Skin of body (tissue), 2 donors: Measurements from ENCODE around the gene CPSF6. TPM values are rescaled to one million over a fixed set of nuclear protein-coding genes. Genes with fewer than 3 reads are reported as not detected.
"Not testable (repeated sequence)": the region's sequence is repeated elsewhere in the genome, so short reads cannot be mapped to it uniquely, and the experiment has no call there.

ENCODE experiments used
- DNase-seq: peaks from one replicate; lab custom pipeline; 2025; lab: John Stamatoyannopoulos, UW
- total RNA-seq: library from RNA; depleted of rRNA; stranded (reverse); fragments of >200 nt; gene quantifications from one replicate; pipeline ENCODE4 v1.2.3, GENCODE V29; 2014

CPSF6 gene
- 46.6 TPM for total RNA-seq

- peak; percentile 90 for DNase-seq
These were observed at the start of gene CPSF6 for GRCh38 chr12:69239352-69239921. Gene CPSF6, plus strand, starts transcription at chr12:69239569. Its CDS starts 78 bp downstream, at chr12:69239647.

- no peak for DNase-seq
These were observed 42.8 kb upstream of the CPSF6 start for GRCh38 chr12:69196302-69197288.

- DNase-seq = not testable (repeated sequence)
These were observed 39.4 kb upstream of the CPSF6 start for GRCh38 chr12:69199976-69200375.

GRCh38 chr12:69204191-69204590 lies 35.2 kb upstream of the CPSF6 start:
- no peak for DNase-seq

GRCh38 chr12:69210661-69211060 lies 28.7 kb upstream of the CPSF6 start:
- no peak for DNase-seq

- no peak for DNase-seq
These were observed 28.2 kb upstream of the CPSF6 start for GRCh38 chr12:69211160-69211559.

- DNase-seq = no peak
These were observed 25.2 kb upstream of the CPSF6 start for GRCh38 chr12:69214169-69214568.

GRCh38 chr12:69225251-69225910 lies 14.0 kb upstream of the CPSF6 start:
- no peak for DNase-seq

- no peak for DNase-seq
These were observed 7.9 kb upstream of the CPSF6 start for GRCh38 chr12:69231479-69231878.

GRCh38 chr12:69238589-69239351 lies 599 bp upstream of the CPSF6 start:
- DNase-seq = no peak

GRCh38 chr12:69239922-69240630 lies 707 bp downstream of the CPSF6 start:
- DNase-seq = peak; percentile 5

GRCh38 chr12:69240631-69240995 lies 1.2 kb downstream of the CPSF6 start:
- no peak for DNase-seq

GRCh38 chr12:69241438-69242092 lies 2.2 kb downstream of the CPSF6 start:
- DNase-seq = no peak

GRCh38 chr12:69243099-69244084 lies 4.0 kb downstream of the CPSF6 start:
- no peak for DNase-seq

GRCh38 chr12:69247268-69248018 lies 8.1 kb downstream of the CPSF6 start:
- no peak for DNase-seq

GRCh38 chr12:69252033-69252432 lies 12.7 kb downstream of the CPSF6 start:
- no peak for DNase-seq

- DNase-seq = no peak
These were observed 14.7 kb downstream of the CPSF6 start for GRCh38 chr12:69254046-69254445.

- DNase-seq = no peak
These were observed 15.5 kb downstream of the CPSF6 start for GRCh38 chr12:69254862-69255261.
